SIG-M5 (cell line): ENCODE results near the gene GALNT6.
"Not testable (repeated sequence)": the region's sequence is repeated elsewhere in the genome, so short reads cannot be mapped to it uniquely, and the experiment has no call there.

ENCODE experiments used
- DNase-seq: peaks from one replicate; lab custom pipeline; 2025; lab: John Stamatoyannopoulos, UW

Gene GALNT6

GRCh38 chr12:51358496-51358895 lies 32.7 kb downstream of the GALNT6 start:
- DNase-seq = no peak

GRCh38 chr12:51357374-51358047 lies 33.7 kb downstream of the GALNT6 start:
- DNase-seq = no peak

GRCh38 chr12:51351913-51352532 lies 39.2 kb downstream of the GALNT6 start:
- DNase-seq = no peak

GRCh38 chr12:51349026-51349425 lies 42.2 kb downstream of the GALNT6 start:
- DNase-seq = no peak

- DNase-seq = no peak
Observed at GRCh38 chr12:51348116-51348515, 43.1 kb downstream of the GALNT6 start.

GRCh38 chr12:51346581-51346980 lies 44.6 kb downstream of the GALNT6 start, which contains the start of gene CELA1:
TSS of gene CELA1 (minus strand) at chr12:51346679. CDS start at chr12:51346638, 41 bp downstream.
- DNase-seq = no peak

- DNase-seq = no peak
Observed at GRCh38 chr12:51345681-51346080, 45.5 kb downstream of the GALNT6 start.

- no peak for DNase-seq
Observed at GRCh38 chr12:51343201-51343600, 48.0 kb downstream of the GALNT6 start.

- no peak for DNase-seq
Observed at GRCh38 chr12:51342416-51342815, 48.8 kb downstream of the GALNT6 start.

GRCh38 chr12:51341251-51342007 lies 49.8 kb downstream of the GALNT6 start:
- no peak for DNase-seq

GRCh38 chr12:51339750-51340149 lies 51.5 kb downstream of the GALNT6 start:
- DNase-seq = no peak

GRCh38 chr12:51337336-51337735 lies 53.9 kb downstream of the GALNT6 start:
- DNase-seq = not testable (repeated sequence)

GRCh38 chr12:51335931-51336330 lies 55.3 kb downstream of the GALNT6 start:
- peak; percentile 77 for DNase-seq

GRCh38 chr12:51334764-51335163 lies 56.4 kb downstream of the GALNT6 start:
- DNase-seq = no peak

- DNase-seq = no peak
Observed at GRCh38 chr12:51333536-51333935, 57.7 kb downstream of the GALNT6 start.

GRCh38 chr12:51330186-51330585 lies 61.0 kb downstream of the GALNT6 start:
- no peak for DNase-seq

GRCh38 chr12:51329742-51330141 lies 61.5 kb downstream of the GALNT6 start:
- DNase-seq = no peak

- DNase-seq = no peak
Observed at GRCh38 chr12:51328587-51328986, 62.6 kb downstream of the GALNT6 start.

GRCh38 chr12:51326698-51327439 lies 64.3 kb downstream of the GALNT6 start:
- peak; percentile 99 for DNase-seq

GRCh38 chr12:51324953-51325352 lies 66.3 kb downstream of the GALNT6 start:
- no peak for DNase-seq

GRCh38 chr12:51323966-51324895 lies 67.0 kb downstream of the GALNT6 start, which contains the start of gene BIN2:
TSS of gene BIN2 (minus strand) at chr12:51324174. CDS start at chr12:51324102, 72 bp downstream.
- DNase-seq = no peak
